ENCODE results near the gene CYRIA. TPM values are rescaled to one million over a fixed set of nuclear protein-coding genes. Genes with fewer than 3 reads are reported as not detected.

The CYRIA gene
- total RNA-seq, 2 donors from 2014 or later = 1.7 to 2.8 TPM

DNA sequence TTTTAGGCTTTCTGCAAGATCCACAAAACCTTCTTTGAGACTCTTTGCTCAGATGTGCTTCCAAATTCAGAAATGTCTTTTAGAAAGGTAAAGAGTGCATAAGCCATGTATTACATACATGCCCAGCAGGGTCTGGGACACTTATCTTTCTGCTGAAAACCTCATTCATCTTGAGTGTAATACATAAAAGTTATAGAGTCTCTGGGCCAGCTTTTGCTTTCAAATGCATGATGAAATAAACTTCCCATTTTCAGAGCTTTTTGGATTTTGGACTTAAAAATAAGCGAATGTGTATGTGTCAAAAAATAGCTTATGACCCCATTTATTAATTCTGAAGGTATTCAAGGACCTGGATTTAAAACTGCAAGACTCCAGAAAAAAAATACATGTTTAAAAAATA is 8.0 kb downstream of the CYRIA start:
- H3K27me3 ChIP-seq = no peaks in the 10 kb centered on the region
- H3K36me3 ChIP-seq = no peaks in the 10 kb centered on the region
- H3K9me3 ChIP-seq = no peaks in the 10 kb centered on the region
- TF ChIP-seq CTCF (IDR thresholded peaks at IDR 0.05) = no peak
- peak overlapping the region; percentile 54 to 59 for H3K27ac ChIP-seq
- peaks cover 0 to 50% of the 10 kb centered on the region in 2 donors for H3K4me1 ChIP-seq
- H3K4me3 ChIP-seq = no peak overlapping the region
- no peak for DNase-seq (ENCODE audit: low spot score)

- peak; percentile 63 for DNase-seq (ENCODE audit: low spot score)
- peak overlapping the region; percentile 54 to 59 for H3K27ac ChIP-seq
- H3K4me1 ChIP-seq = peaks cover 0 to 58% of the 10 kb centered on the region in 2 donors
- no peak for TF ChIP-seq CTCF (IDR thresholded peaks at IDR 0.05)
- no peaks in the 10 kb centered on the region for H3K9me3 ChIP-seq
- H3K36me3 ChIP-seq = no peaks in the 10 kb centered on the region
- no peak overlapping the region for H3K4me3 ChIP-seq
- H3K27me3 ChIP-seq = no peaks in the 10 kb centered on the region
Observed at GRCh38 chr2:16656784-16657391, 8.7 kb downstream of the CYRIA start.

DNA sequence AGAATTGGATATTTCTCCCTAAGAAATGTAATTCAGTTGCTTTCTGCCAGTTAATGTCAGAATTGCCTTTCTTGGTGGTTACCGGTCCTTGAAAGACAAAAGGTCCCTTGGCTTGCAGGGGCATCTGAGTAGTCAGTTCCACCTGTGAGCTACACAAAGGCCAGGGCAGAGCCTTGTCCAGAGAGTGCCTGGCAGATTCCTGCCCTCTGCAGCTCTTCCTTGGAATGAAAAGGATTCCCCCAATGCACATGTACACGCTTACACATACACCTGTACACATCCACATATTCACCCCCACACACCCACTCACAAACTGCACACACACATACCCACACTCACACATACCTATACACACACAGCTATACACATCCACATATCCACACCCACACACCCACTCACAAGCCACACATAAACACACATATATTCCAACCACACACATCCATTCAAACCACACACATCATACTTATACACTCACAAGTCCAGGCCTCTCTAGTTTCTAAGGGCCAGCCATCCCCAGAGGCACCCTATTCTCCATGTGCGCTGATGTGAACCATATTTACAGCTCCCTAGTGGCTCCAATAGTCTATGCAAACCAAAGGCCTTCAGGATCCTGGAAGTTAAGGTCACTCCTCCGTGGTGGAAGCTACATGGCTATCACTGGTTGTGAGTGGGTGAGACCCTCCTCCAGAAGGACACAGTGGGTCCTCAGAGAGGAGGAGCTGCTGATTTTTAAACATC is 9.6 kb downstream of the CYRIA start:
- peak; percentile 36 for DNase-seq (ENCODE audit: low spot score)
- H3K27me3 ChIP-seq = no peaks in the 10 kb centered on the region
- H3K4me3 ChIP-seq = no peak overlapping the region
- peak overlapping the region; percentile 54 to 59 for H3K27ac ChIP-seq
- no peak for TF ChIP-seq CTCF (IDR thresholded peaks at IDR 0.05)
- no peaks in the 10 kb centered on the region for H3K9me3 ChIP-seq
- H3K4me1 ChIP-seq = peaks cover 0 to 60% of the 10 kb centered on the region in 2 donors
- H3K36me3 ChIP-seq = no peaks in the 10 kb centered on the region

GRCh38 chr2:16655445-16655837 is 10.2 kb downstream of the CYRIA start:
- no peaks in the 10 kb centered on the region for H3K27me3 ChIP-seq
- no peaks in the 10 kb centered on the region for H3K36me3 ChIP-seq
- peak; percentile 21 for DNase-seq (ENCODE audit: low spot score)
- peaks cover 0 to 61% of the 10 kb centered on the region in 2 donors for H3K4me1 ChIP-seq
- H3K4me3 ChIP-seq = no peak overlapping the region
- no peaks in the 10 kb centered on the region for H3K9me3 ChIP-seq
- H3K27ac ChIP-seq = peak overlapping the region in 1 of 2 donors; percentile 54
- TF ChIP-seq CTCF (IDR thresholded peaks at IDR 0.05) = no peak

GRCh38 chr2:16654833-16655444 is 10.7 kb downstream of the CYRIA start:
- TF ChIP-seq CTCF (IDR thresholded peaks at IDR 0.05) = no peak
- DNase-seq (ENCODE audit: low spot score) = peak; percentile 51
- no peaks in the 10 kb centered on the region for H3K36me3 ChIP-seq
- peak overlapping the region in 1 of 2 donors; percentile 54 for H3K27ac ChIP-seq
- H3K4me3 ChIP-seq = no peak overlapping the region
- H3K4me1 ChIP-seq = peaks cover 0 to 66% of the 10 kb centered on the region in 2 donors
- no peaks in the 10 kb centered on the region for H3K27me3 ChIP-seq
- H3K9me3 ChIP-seq = no peaks in the 10 kb centered on the region
